LNCaP clone FGC (cell line): Measurements from ENCODE around the gene EDNRB.
"Not testable (repeated sequence)": the region's sequence is repeated elsewhere in the genome, so short reads cannot be mapped to it uniquely, and the experiment has no call there.

Source experiments
- DNase-seq: peaks from one replicate; pipeline ENCODE4 v3.0.0-alpha.2; 2011; ENCODE audit warnings: low read depth
- H3K4me3 ChIP-seq: 2 replicates; pipeline ENCODE4 v1.5.1; 2011; ENCODE audit warnings: mild to moderate bottlenecking, low read depth, low read length, control low read depth
- TF ChIP-seq, protein P1 (sequence below): IDR thresholded peaks from 2 replicates; pipeline ENCODE4 v1.5.1; 2012; ENCODE audit warnings: mild to moderate bottlenecking; ENCODE audit not compliant: control insufficient read depth, insufficient read depth; ENCODE audit errors: extremely low read depth

Gene EDNRB

DNA sequence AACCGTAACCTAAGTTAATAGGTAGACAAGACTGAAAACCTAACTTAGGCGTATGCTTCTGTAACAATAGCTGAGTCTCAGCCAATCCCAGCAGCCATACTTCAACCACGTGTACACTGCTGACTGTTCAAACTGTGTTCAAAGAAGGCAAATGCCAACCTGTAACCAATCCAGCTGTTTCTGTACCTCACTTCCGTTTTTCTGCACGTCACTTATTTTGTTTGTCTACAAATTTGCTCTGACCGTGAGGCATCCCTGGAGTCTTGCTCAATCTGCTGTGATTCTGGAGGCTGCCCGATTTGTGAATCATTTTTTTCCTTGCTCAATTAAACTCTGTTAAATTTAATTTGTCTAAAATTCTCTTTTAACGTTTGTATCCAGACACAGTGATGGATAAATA lies 59.2 kb downstream of the EDNRB start:
- H3K4me3 ChIP-seq = no peak overlapping the region
- TF ChIP-seq, protein P1, sequence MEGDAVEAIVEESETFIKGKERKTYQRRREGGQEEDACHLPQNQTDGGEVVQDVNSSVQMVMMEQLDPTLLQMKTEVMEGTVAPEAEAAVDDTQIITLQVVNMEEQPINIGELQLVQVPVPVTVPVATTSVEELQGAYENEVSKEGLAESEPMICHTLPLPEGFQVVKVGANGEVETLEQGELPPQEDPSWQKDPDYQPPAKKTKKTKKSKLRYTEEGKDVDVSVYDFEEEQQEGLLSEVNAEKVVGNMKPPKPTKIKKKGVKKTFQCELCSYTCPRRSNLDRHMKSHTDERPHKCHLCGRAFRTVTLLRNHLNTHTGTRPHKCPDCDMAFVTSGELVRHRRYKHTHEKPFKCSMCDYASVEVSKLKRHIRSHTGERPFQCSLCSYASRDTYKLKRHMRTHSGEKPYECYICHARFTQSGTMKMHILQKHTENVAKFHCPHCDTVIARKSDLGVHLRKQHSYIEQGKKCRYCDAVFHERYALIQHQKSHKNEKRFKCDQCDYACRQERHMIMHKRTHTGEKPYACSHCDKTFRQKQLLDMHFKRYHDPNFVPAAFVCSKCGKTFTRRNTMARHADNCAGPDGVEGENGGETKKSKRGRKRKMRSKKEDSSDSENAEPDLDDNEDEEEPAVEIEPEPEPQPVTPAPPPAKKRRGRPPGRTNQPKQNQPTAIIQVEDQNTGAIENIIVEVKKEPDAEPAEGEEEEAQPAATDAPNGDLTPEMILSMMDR = no peak
- no peak for DNase-seq

DNA sequence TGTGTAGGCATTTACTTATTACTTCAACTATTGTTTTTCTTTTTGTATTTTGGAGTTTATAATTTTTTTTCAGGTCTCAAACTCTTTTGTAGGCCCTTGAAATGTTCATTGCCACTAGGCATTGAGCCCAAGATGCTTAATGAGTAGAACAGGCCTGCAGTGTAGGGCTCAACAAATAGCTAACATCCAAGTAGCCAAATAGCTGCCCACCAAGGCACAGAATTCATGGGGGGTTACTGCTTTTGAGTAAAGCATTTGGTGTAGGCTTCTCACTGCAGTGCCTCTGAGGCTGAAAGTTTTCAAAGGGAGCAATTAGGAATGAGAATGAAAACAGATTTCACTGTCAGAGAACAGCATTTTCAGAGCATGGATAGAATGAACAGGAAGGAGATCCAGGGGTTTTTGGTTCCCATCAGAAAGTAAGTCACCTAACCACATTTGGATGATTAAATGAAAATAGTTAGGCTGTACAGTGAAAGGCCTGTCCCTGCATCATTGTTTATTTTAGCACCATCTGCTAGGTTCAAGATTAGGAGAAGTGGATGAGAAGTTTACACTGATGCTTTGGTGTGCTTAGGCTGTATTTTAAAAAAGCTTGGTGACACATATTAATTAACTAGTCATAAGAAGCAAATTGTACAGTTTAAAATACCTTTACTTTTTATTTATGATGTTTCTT lies 61.0 kb downstream of the EDNRB start:
- DNase-seq = no peak
- TF ChIP-seq, protein P1 = no peak
- H3K4me3 ChIP-seq = no peak overlapping the region

DNA sequence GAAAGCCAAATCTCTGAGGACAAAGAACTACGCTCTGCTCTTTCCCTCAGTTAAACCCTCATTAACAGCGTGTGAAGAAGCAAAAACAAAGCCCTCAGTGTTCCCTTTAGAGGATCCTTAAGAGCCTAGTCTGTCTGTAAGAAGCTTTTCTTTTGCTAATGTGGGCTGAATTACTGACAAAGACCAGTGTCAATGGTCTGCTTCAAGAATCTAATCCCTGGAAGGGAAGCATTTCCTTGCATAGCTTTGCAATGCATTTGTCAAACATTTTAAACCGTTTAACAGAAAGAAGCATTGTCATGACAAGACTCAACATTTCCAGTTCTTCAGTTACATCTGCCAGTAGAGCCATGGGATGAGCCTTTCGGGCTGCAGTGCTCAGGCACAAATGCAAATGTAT lies 64.9 kb downstream of the EDNRB start:
- no peak overlapping the region for H3K4me3 ChIP-seq
- TF ChIP-seq, protein P1 = no peak
- DNase-seq = no peak

DNA sequence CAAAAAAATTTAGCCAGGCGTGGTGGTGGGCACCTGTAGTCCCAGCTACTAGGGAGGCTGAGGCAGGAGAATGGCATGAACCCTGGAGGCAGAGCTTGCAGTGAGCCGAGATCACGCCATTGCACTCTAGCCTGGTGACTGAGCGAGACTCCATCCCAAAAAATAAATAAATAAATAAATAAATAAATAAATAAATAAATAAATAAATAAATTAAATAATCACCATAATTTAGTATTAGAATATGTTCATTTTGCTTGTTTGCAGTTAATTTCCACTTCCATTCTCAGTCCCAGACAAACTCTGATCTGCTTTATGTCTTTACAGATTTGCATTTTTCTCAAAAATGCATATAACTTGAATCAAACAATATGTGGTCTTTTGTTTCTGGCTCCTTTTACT lies 70.6 kb downstream of the EDNRB start:
- not testable (repeated sequence) for H3K4me3 ChIP-seq, DNase-seq

DNA sequence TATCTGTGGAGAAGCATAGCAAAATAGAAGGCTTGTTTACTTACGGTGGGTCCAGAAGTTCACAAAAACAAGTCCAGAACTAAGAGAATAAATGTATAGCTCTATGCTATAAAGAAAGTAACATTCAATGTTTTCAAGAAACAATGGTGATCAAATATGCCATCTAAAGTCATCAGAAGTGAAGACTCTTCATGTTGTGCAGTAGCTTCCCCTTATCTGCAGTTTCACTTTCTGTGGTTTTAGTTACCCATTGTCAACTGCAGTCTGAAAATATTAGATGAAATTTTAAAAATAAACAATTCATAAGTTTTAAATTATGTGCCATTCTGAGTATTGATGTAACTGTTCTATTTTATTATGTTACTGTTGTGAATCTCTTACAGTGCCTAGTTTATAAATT lies 72.5 kb downstream of the EDNRB start:
- no peak overlapping the region for H3K4me3 ChIP-seq
- TF ChIP-seq, protein P1 = no peak
- DNase-seq = no peak
